GM19099 (cell line): ENCODE measurements around the gene NFKB2.

Source experiments
- POLR2A ChIP-seq: IDR thresholded peaks from 3 replicates; pipeline ENCODE4 v1.6.1; 2011; ENCODE audit warnings: low read depth; ENCODE audit not compliant: insufficient read length; ENCODE audit errors: extremely low read depth

The NFKB2 gene

DNA sequence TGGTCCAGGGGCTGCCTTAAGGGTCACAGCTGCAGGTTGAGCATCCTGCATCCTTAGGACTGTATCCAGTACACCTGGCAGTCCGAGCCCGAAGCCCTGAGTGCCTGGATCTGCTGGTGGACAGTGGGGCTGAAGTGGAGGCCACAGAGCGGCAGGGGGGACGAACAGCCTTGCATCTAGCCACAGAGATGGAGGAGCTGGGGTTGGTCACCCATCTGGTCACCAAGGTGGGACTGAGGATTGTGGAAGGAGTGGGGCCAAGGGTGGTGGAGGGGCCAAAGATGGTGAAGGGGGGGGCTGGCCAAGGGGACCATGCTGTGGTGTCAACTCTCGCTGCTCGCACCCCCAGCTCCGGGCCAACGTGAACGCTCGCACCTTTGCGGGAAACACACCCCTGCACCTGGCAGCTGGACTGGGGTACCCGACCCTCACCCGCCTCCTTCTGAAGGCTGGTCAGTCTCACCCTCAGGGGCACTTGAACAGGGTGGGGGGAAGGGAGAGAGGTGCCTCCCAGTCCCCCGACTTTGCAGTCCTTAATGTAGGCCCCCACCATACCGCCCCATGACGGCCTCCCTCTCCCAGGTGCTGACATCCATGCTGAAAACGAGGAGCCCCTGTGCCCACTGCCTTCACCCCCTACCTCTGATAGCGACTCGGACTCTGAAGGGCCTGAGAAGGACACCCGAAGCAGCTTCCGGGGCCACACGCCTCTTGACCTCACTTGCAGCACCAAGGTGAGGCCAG is 5.3 kb downstream of the NFKB2 start:
- no peak for TF ChIP-seq POLR2A

DNA sequence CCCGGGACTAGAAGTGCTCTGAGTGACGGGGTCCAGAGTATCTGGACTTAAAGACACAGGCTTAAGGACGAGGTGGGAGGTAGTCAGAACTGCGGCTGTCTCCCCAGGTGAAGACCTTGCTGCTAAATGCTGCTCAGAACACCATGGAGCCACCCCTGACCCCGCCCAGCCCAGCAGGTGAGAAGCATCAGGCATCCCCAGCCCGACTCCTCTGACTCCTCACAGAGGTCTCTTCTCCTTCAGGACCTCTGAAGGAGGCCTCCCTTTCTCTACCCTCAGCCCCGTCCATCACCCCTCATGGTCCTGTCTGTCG is 5.8 kb downstream of the NFKB2 start:
- no peak for TF ChIP-seq POLR2A

DNA sequence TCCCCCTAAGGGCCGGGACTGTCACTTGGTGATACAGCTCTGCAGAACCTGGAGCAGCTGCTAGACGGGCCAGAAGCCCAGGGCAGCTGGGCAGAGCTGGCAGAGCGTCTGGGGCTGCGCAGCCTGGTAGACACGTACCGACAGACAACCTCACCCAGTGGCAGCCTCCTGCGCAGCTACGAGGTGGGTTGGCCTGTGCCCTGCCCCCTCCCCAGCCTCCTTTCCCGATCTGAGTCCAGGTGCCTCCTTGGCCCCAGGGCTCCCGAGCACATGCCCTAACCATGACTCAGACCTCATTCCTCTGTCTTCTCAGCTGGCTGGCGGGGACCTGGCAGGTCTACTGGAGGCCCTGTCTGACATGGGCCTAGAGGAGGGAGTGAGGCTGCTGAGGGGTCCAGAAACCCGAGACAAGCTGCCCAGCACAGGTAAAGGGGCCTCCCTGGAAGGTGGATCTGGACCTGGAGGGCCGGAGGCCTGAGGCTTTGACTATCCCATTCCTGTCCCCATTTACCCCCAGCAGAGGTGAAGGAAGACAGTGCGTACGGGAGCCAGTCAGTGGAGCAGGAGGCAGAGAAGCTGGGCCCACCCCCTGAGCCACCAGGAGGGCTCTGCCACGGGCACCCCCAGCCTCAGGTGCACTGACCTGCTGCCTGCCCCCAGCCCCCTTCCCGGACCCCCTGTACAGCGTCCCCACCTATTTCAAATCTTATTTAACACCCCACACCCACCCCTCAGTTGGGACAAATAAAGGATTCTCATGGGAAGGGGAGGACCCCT is 6.4 kb downstream of the NFKB2 start:
- TF ChIP-seq POLR2A = no peak

DNA sequence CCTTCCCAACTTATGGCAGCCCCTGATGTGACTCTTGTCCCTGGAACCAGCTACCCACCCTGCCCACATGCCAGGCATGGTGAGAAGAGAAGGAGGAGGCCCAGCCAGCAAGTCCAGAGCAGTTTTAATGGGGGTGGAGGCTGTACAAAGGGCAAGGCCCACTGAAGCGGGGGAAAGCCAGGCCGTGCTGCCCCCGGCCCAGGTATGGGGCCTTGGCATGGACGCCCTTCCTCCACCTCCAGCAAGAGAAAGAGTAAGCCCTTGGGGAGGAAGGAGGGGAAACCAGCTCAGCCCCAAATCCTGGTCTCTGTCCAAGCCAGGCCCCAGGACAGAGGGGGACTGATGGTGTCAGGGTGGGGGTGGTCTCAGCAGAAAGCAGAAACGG is 7.0 kb downstream of the NFKB2 start:
- no peak for TF ChIP-seq POLR2A

DNA sequence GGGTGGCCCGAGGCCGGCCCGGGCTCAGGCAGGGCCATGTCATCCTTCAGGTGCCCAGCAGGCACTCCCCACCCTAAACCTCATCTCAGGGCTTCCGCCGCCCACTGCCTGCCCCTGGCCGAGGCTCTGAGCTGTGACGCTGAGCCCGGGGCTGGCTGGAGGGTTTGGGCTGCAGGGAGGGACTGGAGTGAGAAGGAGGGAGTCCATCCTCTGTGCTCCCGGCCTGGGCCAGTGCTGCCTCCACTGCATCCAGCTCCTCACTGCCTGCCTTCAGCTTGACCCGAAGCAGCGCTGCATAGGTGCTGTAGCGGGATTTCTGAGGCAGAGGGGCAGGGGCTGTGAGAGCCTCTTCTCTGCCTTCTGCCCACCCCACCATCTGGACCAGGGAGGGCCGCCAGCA is 7.6 kb downstream of the NFKB2 start:
- no peak for TF ChIP-seq POLR2A

DNA sequence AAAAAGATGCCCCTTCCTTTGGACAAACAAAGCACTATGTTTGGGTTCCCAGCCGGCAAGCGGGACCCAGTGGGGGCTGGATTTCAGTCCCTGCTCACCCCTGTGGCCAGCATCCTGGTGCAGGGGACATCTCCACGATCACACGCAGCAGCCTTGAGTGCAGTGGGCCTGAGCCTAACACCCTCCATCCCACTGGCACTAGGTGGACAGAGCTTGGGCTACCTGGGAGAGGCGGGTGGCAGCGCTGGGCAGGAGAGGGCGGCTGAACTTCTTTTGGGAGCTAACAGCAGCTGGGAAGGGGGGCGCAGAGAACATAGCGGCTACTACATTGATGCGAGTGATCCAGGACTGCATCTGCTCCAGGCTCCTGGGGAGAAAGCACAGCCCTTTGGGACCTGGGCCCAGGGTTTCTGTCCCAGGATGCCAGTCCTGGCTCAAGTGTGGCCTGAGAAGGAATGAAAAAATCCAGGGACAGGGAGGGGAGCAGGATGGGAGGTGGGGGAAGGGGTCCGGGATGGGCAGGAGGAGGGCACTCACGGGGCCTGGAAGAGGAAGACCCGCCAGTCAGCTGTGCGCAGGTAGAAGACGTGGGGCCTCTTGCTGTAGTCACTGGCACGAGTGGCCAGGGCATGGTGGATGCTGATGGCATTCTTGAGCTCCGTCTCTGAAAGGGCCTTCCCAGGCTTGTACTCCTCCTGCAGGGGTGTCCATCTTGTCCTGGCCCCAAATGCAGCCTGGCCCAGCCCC is 9.0 kb downstream of the NFKB2 start:
- TF ChIP-seq POLR2A = no peak

DNA sequence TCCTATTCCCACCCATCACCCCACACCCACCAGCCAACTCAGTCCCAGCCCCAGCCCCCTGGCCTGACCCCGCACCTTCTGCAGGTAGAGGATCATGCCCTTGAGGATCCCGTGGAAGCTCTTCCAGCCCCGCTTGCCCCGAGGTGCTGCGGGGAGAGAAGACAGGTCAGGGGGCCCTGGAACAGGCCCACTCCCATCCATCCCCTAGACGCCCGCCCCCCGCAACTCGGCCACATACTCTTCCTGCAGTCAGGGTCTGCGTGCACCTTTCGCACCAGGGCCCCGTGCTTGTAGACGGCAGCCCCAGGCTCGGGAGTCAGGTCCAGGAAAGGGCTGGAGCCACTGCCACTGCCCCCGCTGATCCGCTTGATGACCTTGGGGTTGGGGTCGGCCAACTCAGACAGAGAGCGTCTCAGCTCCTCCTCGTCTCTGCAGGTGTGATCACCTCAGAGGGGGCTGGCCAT is 9.6 kb downstream of the NFKB2 start:
- no peak for TF ChIP-seq POLR2A

DNA sequence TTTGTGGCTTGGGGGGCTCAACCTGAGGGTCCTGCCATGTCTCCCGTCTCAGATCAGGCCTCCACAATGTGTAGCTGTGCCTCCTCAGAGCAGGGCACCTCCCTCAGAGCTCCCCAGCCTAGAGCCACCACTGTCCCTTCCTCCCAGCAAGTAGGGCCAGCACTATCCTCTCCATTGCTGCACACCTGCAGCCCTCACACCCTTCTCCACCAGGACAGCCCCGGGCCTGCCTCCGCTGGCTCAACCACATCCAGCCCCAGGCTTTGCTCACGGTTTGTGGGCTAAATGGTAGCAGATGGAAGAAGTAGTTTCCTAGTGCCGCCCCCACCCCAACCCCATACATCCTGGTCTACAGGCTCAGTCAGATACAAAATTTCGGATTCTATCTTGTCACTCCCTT is 10.1 kb downstream of the NFKB2 start:
- TF ChIP-seq POLR2A = peak; percentile 19

DNA sequence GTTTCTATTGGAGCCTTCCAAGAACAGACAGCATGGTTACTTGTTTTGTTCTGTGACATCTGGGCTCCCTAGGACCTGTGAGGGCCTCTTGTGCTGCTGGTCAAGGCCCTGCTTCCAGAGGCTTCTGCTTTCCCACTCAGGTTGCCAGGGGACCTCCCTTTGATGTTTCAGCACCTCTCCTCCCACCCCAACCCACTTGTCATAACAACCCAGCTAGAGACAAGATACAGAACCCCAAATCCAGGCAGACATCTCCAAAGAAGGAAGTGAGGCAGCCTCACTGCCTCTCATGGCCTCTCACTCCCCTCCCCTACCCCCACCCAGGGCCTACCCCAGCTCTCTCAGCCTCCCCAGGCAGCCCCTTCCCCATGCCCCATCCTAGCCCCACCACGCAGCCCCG is 11.3 kb downstream of the NFKB2 start:
- no peak for TF ChIP-seq POLR2A

DNA sequence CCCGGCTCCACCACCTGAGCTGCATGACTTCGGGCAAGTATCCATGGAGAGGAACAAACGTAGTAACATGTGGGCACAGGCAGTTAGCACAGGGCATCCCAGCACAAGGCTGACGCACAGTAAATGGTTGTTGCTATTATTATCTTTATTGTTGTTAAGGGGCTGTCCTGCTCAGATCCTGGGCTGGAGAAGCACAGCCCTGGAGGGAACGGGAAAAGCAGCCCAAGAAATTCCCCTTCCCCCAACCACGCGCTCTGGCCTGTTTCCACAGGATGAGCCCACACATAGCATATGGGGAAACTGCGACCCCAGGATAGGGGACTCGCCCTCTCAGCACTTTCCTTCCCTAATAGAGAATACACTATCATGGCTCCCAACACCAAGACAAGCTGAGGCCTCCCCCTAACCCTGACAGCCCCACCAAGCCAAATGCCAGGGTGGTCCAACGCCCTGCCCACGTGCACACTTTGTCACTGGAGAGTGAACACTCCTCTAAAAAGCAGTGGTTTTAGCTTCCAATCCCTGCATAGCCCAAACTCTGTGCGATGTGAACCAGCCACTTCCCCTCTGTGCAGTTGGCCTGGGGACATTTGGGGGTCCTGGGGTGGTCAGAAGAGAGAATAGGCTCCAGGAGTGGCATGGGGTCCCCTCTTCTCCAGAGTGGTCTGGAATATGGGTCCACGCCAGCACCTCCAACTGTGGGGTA is 12.1 kb downstream of the NFKB2 start:
- TF ChIP-seq POLR2A = peak; percentile 3

DNA sequence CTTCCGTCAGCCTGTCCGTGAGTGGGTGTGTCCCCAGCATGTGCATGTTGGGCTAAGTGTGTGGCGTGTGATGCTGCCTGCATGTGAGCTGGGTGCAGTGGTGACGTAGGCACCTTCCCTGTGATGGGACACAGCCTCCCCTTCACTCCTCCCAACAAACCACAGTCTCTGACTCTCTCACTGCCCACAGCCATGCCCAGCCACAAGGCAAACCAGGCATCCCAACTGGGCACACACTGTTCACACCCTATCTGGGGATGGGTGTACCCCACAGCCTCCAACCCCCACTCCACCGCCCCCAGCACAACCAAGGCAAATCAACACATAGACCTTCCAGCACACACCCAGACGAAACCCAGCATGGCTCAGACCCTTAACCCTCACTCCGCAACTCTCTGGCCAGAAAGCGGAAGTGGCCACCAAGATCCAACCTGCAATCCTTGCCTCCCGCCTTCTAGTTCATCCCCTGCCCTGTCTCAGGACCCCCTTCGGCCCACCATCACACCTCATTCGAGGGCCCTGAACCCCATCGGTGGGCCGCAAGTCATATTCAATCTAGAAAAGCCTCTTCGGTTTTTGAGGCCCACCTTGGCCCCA is 12.7 kb downstream of the NFKB2 start:
- TF ChIP-seq POLR2A = no peak

DNA sequence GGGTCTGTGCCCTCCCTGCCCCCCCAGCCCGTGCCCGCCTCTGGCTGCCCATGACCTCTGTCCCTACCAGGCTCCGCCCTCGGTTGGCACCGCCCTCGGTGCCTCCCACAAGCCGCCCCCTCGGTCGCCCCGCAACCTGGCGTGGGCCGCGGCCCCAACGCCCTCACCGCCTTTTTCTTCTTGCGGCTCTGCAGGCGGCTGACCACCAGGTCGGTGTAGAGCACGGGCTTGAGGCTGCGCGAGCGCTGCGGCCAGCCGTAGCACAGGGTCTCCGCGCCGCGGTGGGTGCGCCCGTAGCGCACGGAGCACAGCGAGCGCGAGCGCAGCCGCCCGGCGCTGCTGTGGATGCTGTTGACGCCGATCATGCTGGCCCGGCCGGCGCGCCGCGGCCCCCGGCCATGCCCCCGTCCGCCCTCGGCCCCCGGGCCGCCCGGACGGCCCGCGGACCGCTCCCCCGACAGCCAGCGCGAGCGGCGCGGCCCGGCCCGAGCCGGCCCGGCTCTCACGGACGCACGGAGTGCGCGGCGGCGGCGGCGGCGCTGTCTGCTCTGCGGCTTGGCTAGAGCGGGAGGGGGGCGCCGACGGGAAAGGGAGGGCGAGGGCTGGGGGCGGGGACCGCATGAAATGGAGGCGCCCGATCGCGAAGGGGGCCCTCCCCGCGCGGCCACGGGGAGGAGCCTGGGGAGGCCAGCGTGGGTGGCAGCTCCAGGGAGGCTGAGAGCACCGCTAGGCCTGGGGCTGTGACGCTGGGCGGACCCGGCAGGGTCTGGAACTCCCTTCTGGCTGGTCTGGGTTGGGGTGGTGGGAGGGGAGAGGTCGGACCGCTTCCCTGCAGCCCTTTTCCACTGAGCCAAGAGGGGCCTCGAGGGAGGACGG is 13.5 kb downstream of the NFKB2 start:
- TF ChIP-seq POLR2A = no peak

DNA sequence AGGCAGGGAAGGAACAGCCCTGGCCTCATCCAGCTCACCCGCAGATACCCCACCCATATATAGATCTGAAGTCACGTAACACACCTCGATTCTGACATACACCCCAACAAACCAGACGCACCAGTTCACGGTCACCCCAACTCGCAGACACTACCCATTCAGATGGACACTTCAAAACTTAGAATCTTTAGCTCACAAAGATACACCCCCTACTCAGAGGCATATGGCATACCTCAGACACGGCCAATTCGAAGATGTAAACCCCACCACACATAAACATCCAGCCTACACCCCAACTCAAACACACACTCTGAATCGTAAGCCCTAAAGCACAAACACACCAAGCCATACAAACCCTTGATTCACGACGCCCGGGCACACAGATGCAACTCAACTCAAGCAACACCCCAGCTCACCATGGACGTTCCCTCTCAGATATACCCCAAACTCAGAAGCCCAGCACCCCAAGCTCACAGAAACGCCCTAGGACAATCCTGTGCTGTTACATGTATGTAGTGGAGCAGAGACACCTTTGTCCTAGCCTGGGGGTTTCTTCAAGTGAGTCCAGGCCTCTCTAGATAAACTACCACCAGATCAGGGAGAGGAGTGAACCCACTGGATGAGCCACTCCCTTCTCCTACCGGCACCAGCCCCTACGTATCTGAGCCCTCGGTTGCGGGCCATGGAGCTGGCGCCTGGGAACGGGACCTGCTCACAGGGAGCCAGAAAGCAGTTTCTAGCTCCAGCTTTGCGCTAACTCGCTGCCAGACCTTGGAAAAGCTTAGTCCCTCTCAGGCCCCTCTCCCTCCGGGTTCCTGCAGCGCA is 14.3 kb downstream of the NFKB2 start:
- no peak for TF ChIP-seq POLR2A
